HEK293T (cell line): Measurements from ENCODE around the gene ATG4D.

Source experiments
- ARNT ChIP-seq: fragments of 450-650 bp; IDR thresholded peaks from 2 replicates; pipeline ENCODE4 v1.6.1; 2017; ENCODE audit warnings: mild to moderate bottlenecking
- BHLHE40 ChIP-seq: fragments of 450-650 bp; IDR thresholded peaks from 2 replicates; pipeline ENCODE4 v1.6.1; 2016; ENCODE audit warnings: mild to moderate bottlenecking, moderate library complexity, borderline replicate concordance
- CTBP1 ChIP-seq: fragments of 450-650 bp; IDR thresholded peaks from 2 replicates; pipeline ENCODE4 v1.6.1; 2016; ENCODE audit warnings: borderline replicate concordance
- ELF4 ChIP-seq: fragments of 450-650 bp; IDR thresholded peaks from 2 replicates; pipeline ENCODE4 v1.6.1; 2017; ENCODE audit warnings: antibody characterized with exemption
- FOXA1 ChIP-seq: fragments of 450-650 bp; IDR thresholded peaks from 2 replicates; pipeline ENCODE4 v1.6.1; 2016; ENCODE audit warnings: mild to moderate bottlenecking
- FOXK2 ChIP-seq: fragments of 450-650 bp; IDR thresholded peaks from 2 replicates; pipeline ENCODE4 v1.6.1; 2016; ENCODE audit warnings: mild to moderate bottlenecking
- FOXM1 ChIP-seq: fragments of 450-650 bp; IDR thresholded peaks from 2 replicates; pipeline ENCODE4 v1.6.1; 2017; ENCODE audit warnings: mild to moderate bottlenecking, borderline replicate concordance
- HDGF ChIP-seq: fragments of 450-650 bp; IDR thresholded peaks from 2 replicates; pipeline ENCODE4 v1.6.1; 2017; ENCODE audit warnings: antibody characterized with exemption, borderline replicate concordance
- NFRKB ChIP-seq: fragments of 450-650 bp; IDR thresholded peaks from 2 replicates; pipeline ENCODE4 v1.6.1; 2016; ENCODE audit warnings: mild to moderate bottlenecking, moderate library complexity
- SP1 ChIP-seq: fragments of 450-650 bp; IDR thresholded peaks from 2 replicates; pipeline ENCODE4 v1.6.1; 2017
- SUZ12 ChIP-seq: fragments of 450-650 bp; IDR thresholded peaks from 2 replicates; pipeline ENCODE4 v1.6.1; 2016; ENCODE audit warnings: mild to moderate bottlenecking
- TARDBP ChIP-seq: fragments of 450-650 bp; IDR thresholded peaks from 2 replicates; pipeline ENCODE4 v1.6.1; 2016

GRCh38 chr19:10505583-10506229 is 38.0 kb upstream of the ATG4D start:
- no peak for TF ChIP-seq FOXA1
- no peak for TF ChIP-seq SUZ12
- TF ChIP-seq ELF4 = no peak
- TF ChIP-seq SP1 = no peak
- no peak for TF ChIP-seq BHLHE40
- TF ChIP-seq ARNT = no peak
- TF ChIP-seq NFRKB = no peak
- TF ChIP-seq CTBP1 = no peak
- no peak for TF ChIP-seq FOXK2
- no peak for TF ChIP-seq FOXM1
- TF ChIP-seq HDGF = no peak
- TF ChIP-seq TARDBP = no peak
